ENCODE measurements around the gene BLOC1S5.

The BLOC1S5 gene

GRCh38 chr6:8082572-8082953 is 18.4 kb upstream of the BLOC1S5 start:
- DNase-seq (ENCODE audit: low read depth in 1 of 2, low spot score in 1 of 2) = no peak

- no peak for DNase-seq (ENCODE audit: low read depth in 1 of 2, low spot score in 1 of 2)
Measured at GRCh38 chr6:8080362-8081151, 16.4 kb upstream of the BLOC1S5 start.

GRCh38 chr6:8079126-8079525 is 14.9 kb upstream of the BLOC1S5 start:
- no peak for DNase-seq (ENCODE audit: low read depth in 1 of 2, low spot score in 1 of 2)

GRCh38 chr6:8077991-8078390 is 13.8 kb upstream of the BLOC1S5 start:
- no peak for DNase-seq (ENCODE audit: low read depth in 1 of 2, low spot score in 1 of 2)

- DNase-seq (ENCODE audit: low read depth in 1 of 2, low spot score in 1 of 2) = no peak
Measured at GRCh38 chr6:8075704-8076103, 11.5 kb upstream of the BLOC1S5 start.

- no peak for DNase-seq (ENCODE audit: low read depth in 1 of 2, low spot score in 1 of 2)
Measured at GRCh38 chr6:8075185-8075584, 11.0 kb upstream of the BLOC1S5 start.

GRCh38 chr6:8074213-8074612 is 10.0 kb upstream of the BLOC1S5 start:
- no peak for DNase-seq (ENCODE audit: low read depth in 1 of 2, low spot score in 1 of 2)

- no peak for DNase-seq (ENCODE audit: low read depth in 1 of 2, low spot score in 1 of 2)
Measured at GRCh38 chr6:8073758-8074157, 9.6 kb upstream of the BLOC1S5 start.

GRCh38 chr6:8070718-8071117 is 6.5 kb upstream of the BLOC1S5 start:
- no peak for DNase-seq (ENCODE audit: low read depth in 1 of 2, low spot score in 1 of 2)

GRCh38 chr6:8069631-8070284 is 5.6 kb upstream of the BLOC1S5 start:
- no peak for DNase-seq (ENCODE audit: low read depth in 1 of 2, low spot score in 1 of 2)

GRCh38 chr6:8069151-8069550 is 5.0 kb upstream of the BLOC1S5 start:
- no peak for DNase-seq (ENCODE audit: low read depth in 1 of 2, low spot score in 1 of 2)

GRCh38 chr6:8066108-8066507 is 1.9 kb upstream of the BLOC1S5 start:
- DNase-seq (ENCODE audit: low read depth in 1 of 2, low spot score in 1 of 2) = no peak

GRCh38 chr6:8065519-8065911 is 1.3 kb upstream of the BLOC1S5 start:
- peak in 1 of 2 donors; percentile 5 for DNase-seq (ENCODE audit: low read depth in 1 of 2, low spot score in 1 of 2)

GRCh38 chr6:8064638-8065518 is 689 bp upstream of the BLOC1S5 start:
- DNase-seq (ENCODE audit: low read depth in 1 of 2, low spot score in 1 of 2) = no peak

GRCh38 chr6:8061736-8062135 is 2.5 kb downstream of the BLOC1S5 start:
- DNase-seq (ENCODE audit: low read depth in 1 of 2, low spot score in 1 of 2) = no peak

- DNase-seq (ENCODE audit: low read depth in 1 of 2, low spot score in 1 of 2) = no peak
Measured at GRCh38 chr6:8060346-8060745, 3.8 kb downstream of the BLOC1S5 start.

GRCh38 chr6:8059129-8059528 is 5.1 kb downstream of the BLOC1S5 start:
- no peak for DNase-seq (ENCODE audit: low read depth in 1 of 2, low spot score in 1 of 2)

- no peak for DNase-seq (ENCODE audit: low read depth in 1 of 2, low spot score in 1 of 2)
Measured at GRCh38 chr6:8057793-8058192, 6.4 kb downstream of the BLOC1S5 start.

- DNase-seq (ENCODE audit: low read depth in 1 of 2, low spot score in 1 of 2) = no peak
Measured at GRCh38 chr6:8057263-8057662, 6.9 kb downstream of the BLOC1S5 start.

GRCh38 chr6:8054276-8054675 is 9.9 kb downstream of the BLOC1S5 start:
- DNase-seq (ENCODE audit: low read depth in 1 of 2, low spot score in 1 of 2) = no peak

- DNase-seq (ENCODE audit: low read depth in 1 of 2, low spot score in 1 of 2) = no peak
Measured at GRCh38 chr6:8047541-8048292, 16.5 kb downstream of the BLOC1S5 start.

All from activated T-helper 1 cell treated with anti-CD3 and anti-CD28 coated beads, Interleukin-2, amount 50 U/mL, for 16 hours (primary cell).